Calu3 (cell line): Measurements from ENCODE around the gene RALGAPB. TPM values are rescaled to one million over a fixed set of nuclear protein-coding genes. Genes with fewer than 3 reads are reported as not detected.

ENCODE experiments used
- BruUV-seq: library from RNA; stranded (reverse); fragments of 400-500 nt; replicated peaks from 2 replicates; lab custom pipeline; 2021; lab: Mats Ljungman, UMichigan
- CTCF ChIA-PET: fragments of 300-600 bp; sonication (Branson Sonifier 250); formaldehyde crosslinking; loops from one replicate; lab custom pipeline; 2022; ENCODE audit warnings: antibody characterized with exemption; lab: Charles Lee
- DNase-seq: peaks from one replicate; pipeline ENCODE4 v3.0.0; 2022
- H3K27ac Mint-ChIP-seq: one replicate; pipeline ENCODE4 v1.8.0; 2022; ENCODE audit warnings: mixed read lengths; ENCODE audit not compliant: unreplicated experiment
- H3K27me3 Mint-ChIP-seq: one replicate; pipeline ENCODE4 v1.8.0; 2022; ENCODE audit warnings: mixed read lengths; ENCODE audit not compliant: unreplicated experiment
- H3K36me3 Mint-ChIP-seq: one replicate; pipeline ENCODE4 v1.8.0; 2022; ENCODE audit warnings: mild to moderate bottlenecking, moderate library complexity, mixed read lengths; ENCODE audit not compliant: insufficient read depth, unreplicated experiment
- H3K4me1 Mint-ChIP-seq: one replicate; pipeline ENCODE4 v1.8.0; 2022; ENCODE audit warnings: mild to moderate bottlenecking, low read depth, mixed read lengths; ENCODE audit not compliant: unreplicated experiment
- H3K4me3 Mint-ChIP-seq: one replicate; pipeline ENCODE4 v1.8.0; 2022; ENCODE audit warnings: mild to moderate bottlenecking, low read depth, moderate library complexity, mixed read lengths; ENCODE audit not compliant: unreplicated experiment
- H3K9me3 Mint-ChIP-seq: one replicate; pipeline ENCODE4 v1.8.0; 2022; ENCODE audit warnings: low read depth, mixed read lengths; ENCODE audit not compliant: unreplicated experiment
- CTCF ChIP-seq: fragments of 200-600 bp; IDR thresholded peaks from one replicate; pipeline ENCODE4 v1.8.0; 2022; ENCODE audit warnings: antibody characterized with exemption; ENCODE audit not compliant: unreplicated experiment
- intact Hi-C: fragments of 100-400 bp; cut with micrococcal nuclease; formaldehyde crosslinking; loops from one replicate; pipeline ENCODE4 v1.10.0; 2022; ENCODE audit not compliant: unreplicated experiment
- total RNA-seq: library from RNA; stranded (reverse); gene quantifications from 2 replicates; pipeline ENCODE4 v1.2.3, GENCODE V29; 2022

Gene RALGAPB
- total RNA-seq, 1 experiment from 2014 or later: 59.8 TPM

- CTCF ChIA-PET: no interaction called here
- no peak overlapping the region for H3K27ac Mint-ChIP-seq
- intact Hi-C loops: no loop called here
- peaks cover 32% of the 10 kb centered on the region for H3K36me3 Mint-ChIP-seq
- H3K4me1 Mint-ChIP-seq: no peaks in the 10 kb centered on the region
- no TSS peak for BruUV-seq
- DNase-seq: no peak
- TF ChIP-seq CTCF: no peak
- H3K27me3 Mint-ChIP-seq: no peaks in the 10 kb centered on the region
- H3K9me3 Mint-ChIP-seq: no peaks in the 10 kb centered on the region
- H3K4me3 Mint-ChIP-seq: no peak overlapping the region
Measured at GRCh38 chr20:38537176-38537575, 64.5 kb downstream of the RALGAPB start.

- peaks cover 31% of the 10 kb centered on the region for H3K36me3 Mint-ChIP-seq
- no TSS peak for BruUV-seq
- no peak overlapping the region for H3K27ac Mint-ChIP-seq
- no peak for TF ChIP-seq CTCF
- H3K27me3 Mint-ChIP-seq: no peaks in the 10 kb centered on the region
- no peaks in the 10 kb centered on the region for H3K9me3 Mint-ChIP-seq
- DNase-seq: no peak
- intact Hi-C loops: no loop called here
- CTCF ChIA-PET: no interaction called here
- H3K4me1 Mint-ChIP-seq: no peaks in the 10 kb centered on the region
- H3K4me3 Mint-ChIP-seq: no peak overlapping the region
Measured at GRCh38 chr20:38538789-38539188, 66.1 kb downstream of the RALGAPB start.

GRCh38 chr20:38543014-38543906 lies 70.6 kb downstream of the RALGAPB start:
- Mint-ChIP-seq H3K27ac (no peak overlapping the region), H3K36me3 (peaks cover 1% of the 10 kb centered on the region), H3K4me1 (no peaks in the 10 kb centered on the region), H3K27me3 (no peaks in the 10 kb centered on the region), H3K4me3 (no peak overlapping the region), H3K9me3 (no peaks in the 10 kb centered on the region)
- BruUV-seq: no TSS peak
- DNase-seq: no peak
- intact Hi-C loops: no loop called here
- CTCF ChIA-PET: no interaction called here
- TF ChIP-seq CTCF: no peak

GRCh38 chr20:38545771-38546170 lies 73.1 kb downstream of the RALGAPB start:
- no peak for TF ChIP-seq CTCF
- Mint-ChIP-seq H3K9me3 (no peaks in the 10 kb centered on the region), H3K27ac (no peak overlapping the region), H3K4me3 (no peak overlapping the region), H3K27me3 (no peaks in the 10 kb centered on the region), H3K4me1 (no peaks in the 10 kb centered on the region), H3K36me3 (peaks cover 7% of the 10 kb centered on the region)
- no TSS peak for BruUV-seq
- intact Hi-C loops: no loop called here
- CTCF ChIA-PET: no interaction called here
- no peak for DNase-seq
